HG03442 (cell line): Measurements from ENCODE around the gene PHLDA3.

Experiments used
- ATAC-seq: cut with Tn5 transposase; IDR thresholded peaks from one replicate; pipeline ENCODE4 v1.9.1; 2021; ENCODE audit warnings: mild to moderate bottlenecking, moderate library complexity; ENCODE audit not compliant: unreplicated experiment

PHLDA3 gene

DNA sequence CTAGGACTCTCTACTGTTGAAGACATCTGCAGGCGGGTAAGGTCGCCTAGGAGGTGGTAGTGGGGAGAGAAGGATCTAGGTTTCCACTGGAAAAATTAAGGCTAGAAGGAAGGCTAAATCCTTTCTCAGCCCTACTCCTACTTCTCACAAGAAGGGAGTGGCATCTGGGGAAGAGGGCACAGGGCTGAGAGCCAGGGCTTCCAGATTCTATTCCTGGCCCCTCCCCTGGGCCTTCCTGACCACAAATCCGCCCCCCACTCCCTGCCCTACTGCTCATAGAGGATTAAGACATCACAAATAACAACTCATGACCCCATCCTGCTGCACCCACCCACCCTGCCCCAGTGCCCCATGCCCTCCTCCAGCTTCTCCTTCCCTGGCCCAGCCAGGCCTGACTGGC, 2.5 kb downstream of the PHLDA3 start:
- ATAC-seq, result no peak

DNA sequence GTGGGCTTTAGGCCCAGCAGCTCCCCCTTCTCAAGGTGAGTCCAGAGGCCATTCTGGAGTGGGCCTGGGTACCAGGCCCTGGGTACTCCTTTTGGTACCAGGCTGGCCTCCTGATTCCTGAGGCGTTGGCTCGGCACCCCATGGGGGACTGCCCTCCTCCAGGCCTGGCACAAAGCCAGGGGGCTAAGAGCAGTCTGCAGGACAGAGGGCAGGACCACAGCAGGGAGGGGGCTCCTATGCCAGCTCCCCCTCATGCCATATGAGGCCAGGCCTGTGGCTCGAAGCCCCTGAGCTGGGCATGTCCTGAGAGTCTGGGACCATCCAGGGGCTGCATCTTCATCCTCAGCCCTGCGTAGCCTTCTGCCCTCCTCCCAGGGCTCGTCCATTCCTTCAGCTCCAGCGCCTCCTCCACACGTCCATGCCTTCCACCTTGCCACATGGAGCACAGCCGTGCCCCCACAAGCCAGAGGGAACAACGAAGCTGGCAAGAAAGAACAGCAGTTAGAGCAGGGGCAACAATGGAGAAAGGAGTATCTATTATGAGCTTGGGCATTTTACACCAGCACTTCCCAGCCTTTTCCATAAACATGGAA, 3.2 kb downstream of the PHLDA3 start:
- no peak for ATAC-seq

DNA sequence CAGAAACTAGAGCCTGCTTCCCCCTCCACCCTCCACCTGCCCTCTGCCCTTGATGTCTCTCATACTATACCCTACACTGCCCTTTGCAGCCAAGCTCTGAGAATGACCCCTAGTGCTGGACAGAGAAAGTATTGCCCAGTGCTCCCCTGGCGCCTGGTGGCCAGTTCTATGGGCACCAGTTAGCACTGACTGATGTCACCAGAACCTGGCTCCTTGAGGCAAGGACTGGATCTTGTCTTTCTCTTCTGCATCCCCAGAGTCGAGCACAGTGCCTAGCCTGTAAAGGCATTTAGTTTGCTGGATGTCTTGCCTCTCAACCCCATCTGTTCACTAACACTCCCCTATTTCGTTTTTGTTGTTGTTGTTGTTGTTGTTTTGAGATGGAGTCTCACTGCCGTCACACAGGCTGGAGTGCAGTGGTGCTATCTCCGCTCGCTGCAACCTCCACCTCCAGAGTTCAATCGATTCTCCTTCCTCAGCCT, 5.9 kb downstream of the PHLDA3 start:
- ATAC-seq, result no peak

DNA sequence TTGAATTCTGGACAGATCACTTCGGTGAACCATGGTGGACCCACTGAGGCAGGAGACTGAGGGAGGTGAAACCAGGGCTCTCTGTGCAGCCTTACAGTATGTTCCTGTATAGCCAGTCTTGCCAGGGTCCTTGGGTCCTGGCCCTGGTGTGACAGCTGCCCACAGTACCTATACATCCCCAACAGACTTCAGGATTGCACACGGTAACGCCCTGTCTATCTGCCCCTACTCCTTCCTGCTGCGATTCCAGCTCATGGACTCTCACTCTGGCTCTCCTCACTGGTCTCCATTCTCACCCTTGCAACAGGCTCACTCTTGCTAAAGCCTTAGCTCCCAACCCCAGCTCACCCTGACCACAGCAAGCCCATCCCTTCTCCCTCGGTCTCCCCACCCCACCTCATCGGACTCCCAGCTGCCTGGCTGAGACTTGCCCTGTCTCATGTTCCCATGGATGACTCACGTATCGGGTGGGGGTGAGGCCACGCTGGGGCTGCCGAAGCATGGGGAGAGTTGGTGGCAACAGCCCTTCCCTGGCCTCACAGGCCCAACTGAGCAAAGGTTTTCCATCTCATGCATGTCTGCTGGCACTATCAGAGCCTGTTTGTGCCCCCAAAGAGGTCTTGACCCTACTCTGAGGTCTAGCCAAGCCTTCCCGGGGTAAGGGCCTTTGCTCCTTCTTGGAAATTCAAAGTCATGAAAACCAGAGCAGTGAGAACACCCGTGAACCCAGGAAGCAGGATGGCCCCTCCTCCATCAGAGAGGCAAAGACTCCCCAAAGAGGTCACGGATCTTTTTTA, 7.1 kb downstream of the PHLDA3 start:
- ATAC-seq, result no peak

DNA sequence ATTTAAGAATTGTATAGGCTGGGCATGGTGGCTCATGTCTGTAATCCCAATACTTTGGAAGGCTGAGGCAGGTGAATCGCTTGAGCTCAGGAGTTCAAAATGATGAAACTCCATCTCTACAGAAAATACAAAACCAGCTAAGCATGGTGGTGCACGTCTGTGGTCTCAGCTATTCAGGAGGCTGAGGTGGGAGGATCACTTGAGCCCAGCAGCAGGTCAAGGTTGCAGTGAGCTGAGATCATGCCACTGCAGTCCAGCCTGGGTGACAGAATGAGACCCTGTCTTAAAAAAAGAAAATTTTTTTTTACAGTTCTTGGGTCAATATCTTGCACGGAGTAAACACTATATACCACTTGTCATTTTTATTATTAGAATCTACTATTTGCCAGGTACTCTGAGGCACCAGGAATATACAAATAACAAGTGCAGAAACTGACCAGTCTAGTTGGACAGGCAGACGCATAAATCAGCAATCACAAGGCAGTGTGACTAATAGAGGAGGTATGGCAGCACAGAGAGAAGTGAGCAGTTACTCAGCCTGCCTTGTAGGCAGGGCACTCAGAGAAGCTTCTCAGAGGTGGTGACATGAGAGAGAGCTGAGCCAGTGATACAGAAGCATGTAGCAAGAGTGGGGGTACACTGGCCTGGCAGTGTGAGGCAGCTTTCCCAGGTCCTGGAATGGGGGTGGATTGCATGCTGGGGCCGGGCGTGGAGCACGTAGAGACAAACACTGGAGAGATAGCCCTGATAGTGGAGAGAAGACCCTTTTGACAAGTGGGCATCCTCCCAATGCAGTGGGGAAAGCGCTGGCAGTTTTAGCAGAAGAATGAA, 8.0 kb downstream of the PHLDA3 start:
- no peak for ATAC-seq

- no peak for ATAC-seq
Measured at GRCh38 chr1:201459775-201460174, 9.2 kb downstream of the PHLDA3 start.

- ATAC-seq, result no peak
Measured at GRCh38 chr1:201459052-201459451, 9.9 kb downstream of the PHLDA3 start.

DNA sequence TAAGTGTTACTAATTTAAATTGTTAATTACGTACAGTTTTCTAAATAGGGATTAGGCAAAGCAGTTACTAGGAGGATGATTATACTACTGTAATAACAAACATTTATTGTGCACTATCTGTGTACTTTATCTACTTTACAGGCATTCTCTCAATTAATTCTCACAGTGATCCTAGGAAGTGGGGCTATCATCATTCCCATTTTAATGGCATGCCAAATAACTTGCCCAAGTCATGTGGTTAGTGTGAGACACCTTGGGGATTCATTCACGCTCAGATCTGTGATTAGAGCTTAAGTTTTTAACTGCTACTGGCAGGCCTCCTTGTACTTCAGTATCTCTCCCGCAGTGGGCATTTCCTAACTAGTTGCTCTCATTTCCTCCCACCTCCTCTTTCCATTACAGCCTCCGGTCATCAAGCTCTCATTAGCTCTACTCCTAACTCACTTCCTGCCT, 11.5 kb downstream of the PHLDA3 start:
- ATAC-seq, result no peak

DNA sequence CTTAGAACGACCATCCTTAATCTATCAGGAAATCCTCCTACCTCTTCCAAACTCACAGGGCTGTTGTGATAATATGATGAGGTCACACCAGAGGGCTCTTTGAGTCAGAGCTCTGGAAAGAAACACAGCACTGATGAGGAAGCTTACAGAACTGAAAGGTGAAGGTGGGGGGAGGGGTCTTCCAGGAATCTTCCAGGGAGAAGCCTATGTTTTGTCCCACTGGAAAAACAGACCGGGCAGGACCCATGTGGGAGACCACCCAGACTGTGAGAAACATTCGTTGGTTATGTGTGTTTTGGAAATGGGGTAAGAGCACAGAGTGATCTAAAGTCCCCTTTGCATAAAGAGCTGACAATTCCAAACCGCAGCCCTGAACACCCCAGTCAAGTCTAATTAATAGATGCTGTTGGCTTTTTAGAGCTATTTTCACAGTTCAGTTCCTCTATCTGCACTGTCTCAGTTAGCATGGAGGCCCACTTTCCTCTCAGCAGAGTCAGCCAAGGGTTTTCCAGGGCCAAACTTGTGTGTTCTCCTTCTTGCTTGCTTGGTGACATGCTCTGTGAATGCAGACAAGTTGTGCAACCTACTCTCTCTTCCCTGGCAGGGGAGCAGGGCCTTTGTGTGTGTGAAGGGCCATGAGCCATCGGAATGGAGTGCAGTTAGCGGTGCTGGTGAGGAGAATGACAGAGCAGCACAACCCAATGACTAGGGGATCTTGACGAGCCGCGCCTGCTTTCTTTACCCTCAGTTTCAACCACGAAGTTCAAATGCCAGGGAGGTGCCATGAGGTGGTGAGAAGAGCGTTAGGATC, 12.3 kb downstream of the PHLDA3 start:
- ATAC-seq, result no peak

- no peak for ATAC-seq
Measured at GRCh38 chr1:201455098-201455497, 13.9 kb downstream of the PHLDA3 start.

DNA sequence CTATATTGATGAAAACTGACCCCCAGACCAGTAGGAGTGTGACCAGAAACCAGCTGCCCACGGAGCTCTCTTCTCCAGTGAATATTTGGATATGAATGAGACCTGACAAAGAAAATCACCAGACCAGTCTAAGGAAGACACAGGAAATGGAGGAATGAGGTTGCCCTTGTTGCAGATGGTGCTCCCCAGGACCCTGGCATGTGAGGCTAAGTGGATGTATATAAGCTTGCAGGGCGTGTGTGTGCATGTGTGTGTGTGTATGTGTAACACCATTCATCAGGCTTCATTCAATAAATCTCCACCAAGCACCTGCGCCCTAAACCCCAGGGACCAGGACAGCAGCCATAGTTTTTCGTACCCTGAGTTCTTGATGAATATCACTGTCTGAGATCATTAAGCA, 14.4 kb downstream of the PHLDA3 start:
- no peak for ATAC-seq

DNA sequence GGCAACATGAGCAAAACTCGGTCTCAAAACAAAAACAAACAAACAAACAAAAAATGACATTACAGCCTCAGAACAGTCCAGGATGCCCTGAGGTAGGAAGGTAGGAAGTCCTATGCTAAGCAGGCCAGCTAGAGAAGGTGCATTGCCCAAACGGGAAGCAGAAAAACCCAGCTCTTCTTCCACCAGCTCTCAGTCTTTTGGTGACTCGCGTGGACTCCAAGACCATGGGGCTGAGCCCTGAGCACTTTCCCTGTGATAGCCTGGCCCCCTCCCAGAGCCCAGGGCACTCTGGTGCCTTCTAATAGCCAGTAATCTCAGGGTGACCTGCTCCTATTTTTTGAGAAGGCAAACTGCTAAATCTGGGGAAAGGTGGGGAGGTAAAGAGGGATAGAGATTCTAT, 16.1 kb downstream of the PHLDA3 start:
- ATAC-seq, result no peak

- ATAC-seq, result no peak
Measured at GRCh38 chr1:201450721-201451291, 18.2 kb downstream of the PHLDA3 start.

GRCh38 chr1:201448990-201449389, 20.0 kb downstream of the PHLDA3 start:
- ATAC-seq, result no peak

GRCh38 chr1:201447903-201448871, 20.8 kb downstream of the PHLDA3 start:
- peak; percentile 76 for ATAC-seq

GRCh38 chr1:201445310-201445709, 23.7 kb downstream of the PHLDA3 start:
- no peak for ATAC-seq

GRCh38 chr1:201444792-201445191, 24.2 kb downstream of the PHLDA3 start:
- no peak for ATAC-seq

DNA sequence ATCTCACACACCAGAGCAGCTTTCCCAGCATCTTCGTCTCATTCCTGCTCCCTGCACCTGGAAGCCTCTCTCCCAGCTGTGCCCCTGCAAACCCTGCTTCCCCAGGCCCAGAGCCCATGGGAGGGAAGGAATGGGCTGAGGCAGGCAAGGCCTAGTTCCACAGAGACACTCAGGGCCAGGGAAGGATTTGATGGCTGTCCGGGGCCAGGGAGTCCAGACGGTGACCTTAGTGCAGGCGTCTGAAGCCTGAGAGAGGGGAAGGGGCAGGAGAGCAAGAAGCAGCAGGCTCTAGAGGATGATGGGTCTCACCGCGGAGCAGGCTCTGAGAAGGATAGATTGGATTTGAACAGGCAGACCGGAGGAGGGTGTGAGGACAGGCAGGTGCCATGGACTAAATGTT, 25.2 kb downstream of the PHLDA3 start:
- ATAC-seq, result no peak

GRCh38 chr1:201436969-201437368, 32.0 kb downstream of the PHLDA3 start:
- ATAC-seq, result no peak
